Measurements from ENCODE around the gene CNTF. TPM values are rescaled to one million over a fixed set of nuclear protein-coding genes. Genes with fewer than 3 reads are reported as not detected.
A peak's percentile ranks its signal among the peaks of the same experiment; 100 is the strongest.

Gene CNTF
- total and polyA plus RNA-seq, 10 of the 15 experiments (the other 5 are each of a cell fraction or from before 2014, with no cell fraction given): 0.16 to 2.3 (median 0.73) TPM

- TF ChIP-seq ZBTB4 (CRISPR knock-in tag; IDR thresholded peaks at IDR 0.05): no peak
- TF ChIP-seq RELB (IDR thresholded peaks at IDR 0.05; ENCODE audit: low read depth): peak; percentile 91
- peak; percentile 62; the same call in 1 of the 2 replicates for TF ChIP-seq IRF4 (IDR thresholded peaks at IDR 0.05; ENCODE audit: low read depth, low read length)
- TF ChIP-seq BMI1 (IDR thresholded peaks at IDR 0.05; ENCODE audit: borderline replicate concordance): peak; percentile 62
- peak; percentile 23; the same call in 1 of the 2 replicates for TF ChIP-seq MEF2A (IDR thresholded peaks at IDR 0.05; ENCODE audit: insufficient read depth, low read depth, low read length)
- TF ChIP-seq, protein P1, sequence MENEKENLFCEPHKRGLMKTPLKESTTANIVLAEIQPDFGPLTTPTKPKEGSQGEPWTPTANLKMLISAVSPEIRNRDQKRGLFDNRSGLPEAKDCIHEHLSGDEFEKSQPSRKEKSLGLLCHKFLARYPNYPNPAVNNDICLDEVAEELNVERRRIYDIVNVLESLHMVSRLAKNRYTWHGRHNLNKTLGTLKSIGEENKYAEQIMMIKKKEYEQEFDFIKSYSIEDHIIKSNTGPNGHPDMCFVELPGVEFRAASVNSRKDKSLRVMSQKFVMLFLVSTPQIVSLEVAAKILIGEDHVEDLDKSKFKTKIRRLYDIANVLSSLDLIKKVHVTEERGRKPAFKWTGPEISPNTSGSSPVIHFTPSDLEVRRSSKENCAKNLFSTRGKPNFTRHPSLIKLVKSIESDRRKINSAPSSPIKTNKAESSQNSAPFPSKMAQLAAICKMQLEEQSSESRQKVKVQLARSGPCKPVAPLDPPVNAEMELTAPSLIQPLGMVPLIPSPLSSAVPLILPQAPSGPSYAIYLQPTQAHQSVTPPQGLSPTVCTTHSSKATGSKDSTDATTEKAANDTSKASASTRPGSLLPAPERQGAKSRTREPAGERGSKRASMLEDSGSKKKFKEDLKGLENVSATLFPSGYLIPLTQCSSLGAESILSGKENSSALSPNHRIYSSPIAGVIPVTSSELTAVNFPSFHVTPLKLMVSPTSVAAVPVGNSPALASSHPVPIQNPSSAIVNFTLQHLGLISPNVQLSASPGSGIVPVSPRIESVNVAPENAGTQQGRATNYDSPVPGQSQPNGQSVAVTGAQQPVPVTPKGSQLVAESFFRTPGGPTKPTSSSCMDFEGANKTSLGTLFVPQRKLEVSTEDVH (IDR thresholded peaks at IDR 0.05; ENCODE audit: low read depth, partially characterized antibody): no peak
- TF ChIP-seq ESRRA (IDR thresholded peaks at IDR 0.05; ENCODE audit: low read length): no peak
- TF ChIP-seq RFX5 (IDR thresholded peaks at IDR 0.05; ENCODE audit: low read depth, low read length): no peak
- no peak for TF ChIP-seq ATF3 (IDR thresholded peaks at IDR 0.05; ENCODE audit: borderline replicate concordance, extremely low read depth, low read depth, low read length)
- peak; percentile 68 for TF ChIP-seq MXI1 (IDR thresholded peaks at IDR 0.05; ENCODE audit: low read depth, low read length)
- no peak for TF ChIP-seq SMAD1 (IDR thresholded peaks at IDR 0.05; ENCODE audit: low read depth, partially characterized antibody)
- TF ChIP-seq PKNOX1 (IDR thresholded peaks at IDR 0.05): no peak
- TF ChIP-seq BACH1 (IDR thresholded peaks at IDR 0.05; ENCODE audit: borderline replicate concordance): 0 out of 2 replicates have a peak, but pooled peaks have one; percentile 37
- no peak for TF ChIP-seq ASH2L (IDR thresholded peaks at IDR 0.05; ENCODE audit: borderline replicate concordance, low read depth)
- TF ChIP-seq PML (IDR thresholded peaks at IDR 0.05; ENCODE audit: low read length): peak; percentile 33; the same call in 1 of the 2 replicates
- TF ChIP-seq RAD51 (IDR thresholded peaks at IDR 0.05): no peak
- peak; percentile 82 for TF ChIP-seq ATF2 (IDR thresholded peaks at IDR 0.05; ENCODE audit: low read length)
Observed at GRCh38 chr11:58573451-58574104, 48.9 kb upstream of the CNTF start (continued).

Measured in GM12878 (cell line).